HG03469 (cell line): ENCODE data around the gene PSMC3.

Experiments
- ATAC-seq: cut with Tn5 transposase; IDR thresholded peaks from one replicate; pipeline ENCODE4 v1.9.1; 2021; ENCODE audit warnings: mild to moderate bottlenecking, moderate library complexity, moderate number of reproducible peaks; ENCODE audit not compliant: unreplicated experiment

Gene PSMC3

DNA sequence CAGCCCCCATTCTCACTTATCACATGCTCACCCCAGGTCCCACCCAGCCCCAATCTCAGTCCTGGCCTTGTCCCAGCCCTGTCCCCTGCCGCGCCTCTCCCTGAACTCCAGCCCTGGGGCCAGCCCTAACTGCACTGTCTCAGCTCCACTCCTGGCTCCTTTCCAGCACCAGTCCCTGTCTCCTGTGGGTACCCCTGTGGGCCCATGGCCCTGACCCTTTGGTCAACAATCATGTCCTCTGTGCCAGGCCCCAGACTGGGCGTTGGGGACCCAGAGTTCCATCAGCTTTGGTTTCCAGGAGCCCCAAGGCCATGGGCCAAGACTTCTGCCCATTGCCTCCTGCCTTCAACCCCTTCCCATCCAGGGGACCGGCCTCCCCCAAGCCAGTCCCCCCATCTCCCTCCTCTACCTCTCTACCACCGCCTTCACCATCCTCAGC, 48.6 kb downstream of the PSMC3 start:
- ATAC-seq = no peak

DNA sequence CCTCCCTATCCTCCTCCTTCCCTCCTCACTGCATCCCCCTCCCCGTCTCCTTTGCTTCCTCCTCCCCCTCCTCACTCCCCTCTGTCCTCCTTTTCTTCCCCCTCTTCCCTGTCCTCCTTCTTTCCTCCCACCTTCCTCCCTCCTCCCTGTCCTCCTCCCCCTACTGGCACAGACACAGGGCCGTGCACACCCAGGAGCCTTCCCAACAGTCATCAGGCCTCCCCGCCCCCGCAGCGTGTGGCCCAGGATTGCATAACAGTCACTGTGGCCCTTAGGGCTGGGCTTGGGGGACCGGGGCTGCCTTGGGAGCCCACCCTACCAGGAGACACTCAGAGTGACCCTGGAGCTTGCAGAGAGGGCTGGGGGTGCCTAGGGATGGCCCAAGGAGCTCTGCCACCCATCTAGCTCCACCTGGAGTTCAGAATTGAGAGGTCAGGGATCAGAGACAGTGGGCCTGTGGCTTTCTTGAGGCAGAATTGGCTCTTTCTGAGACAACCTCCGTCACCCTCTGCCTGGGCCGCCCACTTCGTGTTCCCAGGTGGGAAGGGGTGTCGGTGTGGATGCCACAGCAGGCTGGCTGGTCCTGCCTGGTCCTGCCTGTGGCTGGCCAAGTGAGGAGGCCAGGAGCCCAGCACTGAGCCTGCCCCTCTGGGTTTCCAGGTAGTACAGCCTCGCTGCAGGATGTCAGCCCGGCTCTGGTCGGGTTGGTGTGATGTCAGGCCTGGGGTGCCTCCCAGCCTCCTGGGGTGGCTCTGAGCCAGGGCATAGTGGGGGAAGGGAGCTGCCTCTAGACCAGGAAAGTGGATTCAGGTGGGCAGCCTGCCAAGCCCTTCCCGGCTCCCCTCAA, 49.5 kb downstream of the PSMC3 start:
- no peak for ATAC-seq

DNA sequence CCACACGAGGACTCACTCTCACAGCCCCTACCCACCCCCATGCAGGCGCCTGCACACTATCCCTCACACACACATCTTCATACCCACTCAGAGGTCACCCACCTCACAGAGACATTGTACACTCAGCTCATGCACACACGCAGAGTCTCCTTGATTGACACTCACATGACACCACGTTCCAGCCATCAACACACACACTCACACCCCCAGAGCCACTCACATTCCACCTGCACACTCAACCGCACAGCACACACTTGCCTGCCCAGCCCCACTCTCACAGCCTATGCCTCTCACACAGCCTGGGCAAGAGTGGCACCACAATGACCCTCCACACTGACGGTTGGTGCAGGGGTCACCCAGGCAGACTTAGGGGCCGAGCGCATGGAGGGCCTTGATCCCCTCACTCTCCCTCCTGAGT, 50.1 kb downstream of the PSMC3 start:
- no peak for ATAC-seq

DNA sequence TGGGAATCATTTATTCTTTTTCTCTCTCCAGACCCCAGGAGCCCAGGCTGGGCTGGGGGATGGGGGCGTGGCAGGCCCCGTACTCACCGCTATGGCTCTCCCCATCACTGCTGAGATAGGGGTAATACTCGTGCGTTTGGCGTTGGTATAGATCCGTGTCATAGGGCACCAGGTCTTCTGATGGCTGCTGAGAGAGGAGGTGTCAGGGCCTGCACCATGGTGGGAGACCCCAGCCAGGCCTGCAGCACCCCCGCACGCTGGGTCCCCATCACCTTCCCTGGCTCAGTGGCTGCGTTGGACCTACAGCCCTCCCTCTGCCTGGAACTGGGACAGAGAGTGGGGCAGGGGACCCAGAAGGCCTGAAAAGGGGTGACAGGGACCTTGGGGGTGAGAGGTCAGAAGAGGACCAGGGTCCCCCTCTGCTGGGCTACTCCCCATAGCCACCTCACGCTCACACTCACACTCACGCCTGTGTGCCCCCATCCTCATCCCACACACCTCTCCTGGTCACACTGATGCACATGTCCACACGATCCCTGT, 50.6 kb downstream of the PSMC3 start:
- no peak for ATAC-seq

DNA sequence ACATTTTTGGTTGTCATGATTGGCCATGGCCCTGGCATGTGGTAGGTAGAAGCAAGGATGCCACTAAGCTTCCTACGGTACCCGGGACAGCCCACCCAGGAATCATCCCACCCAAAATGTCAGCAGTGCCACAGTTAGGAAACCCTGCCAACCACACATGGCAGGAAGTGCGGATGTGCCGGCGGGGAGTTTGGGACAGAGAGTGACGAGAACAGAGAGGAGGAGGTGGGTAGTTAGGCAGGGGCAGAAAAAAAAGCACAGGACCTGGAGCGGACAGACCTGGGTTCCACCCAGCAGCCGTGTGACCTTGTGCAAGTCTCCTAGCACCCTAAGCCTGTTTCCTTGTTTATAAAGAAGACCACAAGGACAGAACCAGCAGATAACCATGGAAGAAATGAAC, 51.2 kb downstream of the PSMC3 start:
- ATAC-seq = no peak

DNA sequence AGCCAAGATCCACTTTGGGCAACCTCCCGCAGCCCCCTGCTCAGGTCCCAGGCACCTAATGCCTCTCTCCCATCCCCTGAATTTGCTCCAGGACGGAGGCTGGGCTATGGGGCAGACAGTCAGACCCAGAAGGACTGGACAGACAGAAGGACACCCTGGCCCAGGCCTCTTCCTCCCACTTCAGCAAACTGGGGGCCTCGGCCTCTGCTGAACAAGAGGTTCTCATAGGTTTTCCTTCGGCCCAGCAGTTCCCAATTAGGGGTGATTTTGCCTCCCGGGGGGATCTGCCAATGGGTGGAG, 51.6 kb downstream of the PSMC3 start:
- no peak for ATAC-seq

DNA sequence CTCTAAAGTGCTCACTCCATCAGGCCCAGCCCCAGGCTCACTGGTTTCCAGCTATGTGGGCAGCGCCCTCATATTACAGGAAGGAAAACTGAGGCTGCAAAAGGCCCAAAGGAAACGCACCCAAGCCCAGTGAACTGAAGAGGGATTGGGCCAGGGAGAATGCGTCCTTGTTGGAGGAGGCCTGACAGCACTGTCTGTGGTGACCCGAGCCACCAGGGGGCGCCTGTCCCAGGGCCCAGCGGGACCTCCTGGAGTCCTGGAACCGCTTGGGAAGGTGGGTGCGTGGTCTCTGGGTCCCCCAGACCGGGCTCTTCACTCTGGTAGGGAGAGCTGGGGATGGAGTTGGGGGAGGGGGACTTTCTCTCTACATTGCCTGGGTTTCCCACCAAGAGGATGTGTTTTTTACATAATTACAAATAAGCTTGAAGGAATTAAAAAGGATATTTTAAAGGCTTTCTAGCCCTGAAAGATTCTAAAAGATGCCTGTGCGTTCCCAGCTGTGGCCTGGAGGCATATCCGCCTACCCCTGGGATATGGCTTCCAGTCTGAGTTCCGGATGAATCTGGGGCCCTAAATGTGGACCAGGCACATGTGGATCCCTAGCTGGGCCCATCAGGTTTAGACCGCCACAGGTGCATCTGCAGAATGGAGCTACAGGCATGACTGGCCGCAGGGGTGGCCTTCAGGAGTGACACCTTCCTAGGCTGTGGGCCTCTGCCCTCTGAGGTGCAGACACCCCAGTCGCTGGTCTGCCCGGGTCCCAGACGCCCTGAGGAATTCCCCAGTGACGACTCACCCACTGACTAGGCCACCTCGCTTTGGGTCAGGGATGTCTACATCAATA, 52.1 kb downstream of the PSMC3 start:
- peak; percentile 50 for ATAC-seq

DNA sequence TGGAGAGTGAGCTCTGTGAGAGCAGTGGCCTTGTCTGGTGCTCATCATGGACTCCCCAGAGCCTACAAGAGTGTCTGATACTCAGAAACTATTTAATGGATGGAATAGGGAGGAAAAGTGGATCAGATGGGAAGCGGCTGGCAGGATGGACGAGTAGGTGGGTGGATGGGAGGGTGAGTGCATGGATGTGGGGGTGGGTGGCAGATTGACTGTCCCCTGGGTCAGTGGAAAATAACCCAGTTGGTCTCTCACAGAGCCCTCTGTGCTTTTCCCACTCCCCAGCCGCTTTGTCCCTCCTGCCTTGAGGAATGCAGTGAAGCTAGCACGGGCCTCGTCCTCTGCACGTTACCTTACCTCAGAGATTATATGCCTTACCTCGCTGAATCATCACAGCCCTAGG, 53.8 kb downstream of the PSMC3 start:
- no peak for ATAC-seq

DNA sequence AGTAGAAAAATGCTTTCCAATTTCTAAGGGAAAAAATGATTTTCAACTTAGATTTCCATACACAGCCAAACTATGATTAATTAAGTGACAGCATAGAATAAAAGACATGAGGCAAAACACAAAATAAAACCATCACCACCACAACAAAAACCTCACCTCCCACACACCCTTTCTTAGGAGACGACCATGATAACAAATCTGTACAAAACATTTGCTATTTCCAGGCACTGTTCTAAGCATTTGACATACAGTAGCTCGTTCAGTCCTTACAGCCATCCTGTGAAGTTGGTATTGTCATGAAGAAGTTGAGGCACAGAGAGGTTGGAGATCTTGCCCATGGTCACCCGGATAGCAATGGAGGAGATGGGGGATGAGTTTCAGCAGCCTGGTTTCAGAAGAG, 56.6 kb downstream of the PSMC3 start:
- no peak for ATAC-seq
